Caco-2 (cell line): ENCODE data around the gene CCDC102B. TPM values are rescaled to one million over a fixed set of nuclear protein-coding genes. Genes with fewer than 3 reads are reported as not detected.
"Not testable (repeated sequence)": the region's sequence is repeated elsewhere in the genome, so short reads cannot be mapped to it uniquely, and the experiment has no call there.

Source experiments
- BruUV-seq: library from RNA; stranded (reverse); fragments of 400-500 nt; replicated peaks from 2 replicates; lab custom pipeline; 2021; lab: Mats Ljungman, UMichigan
- CTCF ChIA-PET: fragments of 300-600 bp; sonication (Branson Sonifier 250); formaldehyde crosslinking; loops from one replicate; lab custom pipeline; 2022; ENCODE audit warnings: antibody characterized with exemption; lab: Charles Lee
- POLR2A ChIA-PET: fragments of 300-600 bp; sonication (Branson Sonifier 250); formaldehyde crosslinking; loops from one replicate; lab custom pipeline; 2022; ENCODE audit warnings: antibody characterized with exemption; lab: Charles Lee
- DNase-seq, 2 experiments: peaks; one replicate each; pipeline versions ENCODE4 v3.0.0 to v3.0.0-alpha.2; 2020 to 2022
- H3K27me3 ChIP-seq: replicated peaks from 2 replicates; pipeline ENCODE4 v1.6.0; 2011; ENCODE audit warnings: low read length; ENCODE audit not compliant: control insufficient read depth, insufficient read depth
- H3K36me3 ChIP-seq: 2 replicates; pipeline ENCODE4 v1.5.1; 2011; ENCODE audit warnings: low read length; ENCODE audit not compliant: control insufficient read depth, insufficient read depth
- H3K4me1 ChIP-seq: fragments of 250-450 bp; sonication (Bioruptor Pico); 2 replicates; pipeline ENCODE4 v1.5.1; 2020; ENCODE audit warnings: mild to moderate bottlenecking
- H3K4me3 ChIP-seq: 2 replicates; pipeline ENCODE4 v1.5.1; 2011; ENCODE audit warnings: low read depth, mild to moderate bottlenecking, control low read depth, low read length
- H3K9me3 ChIP-seq: fragments of 250-450 bp; sonication (Bioruptor Pico); 2 replicates; pipeline ENCODE4 v1.5.1; 2020; ENCODE audit warnings: mild to moderate bottlenecking, moderate library complexity
- H3K27ac Mint-ChIP-seq: one replicate; pipeline ENCODE4 v1.8.0; 2022; ENCODE audit warnings: mixed read lengths; ENCODE audit not compliant: unreplicated experiment
- H3K27me3 Mint-ChIP-seq: one replicate; pipeline ENCODE4 v1.8.0; 2022; ENCODE audit warnings: mixed read lengths; ENCODE audit not compliant: insufficient read depth, unreplicated experiment
- H3K36me3 Mint-ChIP-seq: one replicate; pipeline ENCODE4 v1.8.0; 2022; ENCODE audit warnings: mild to moderate bottlenecking, mixed read lengths; ENCODE audit not compliant: insufficient read depth, unreplicated experiment
- H3K4me1 Mint-ChIP-seq: one replicate; pipeline ENCODE4 v1.8.0; 2022; ENCODE audit warnings: low read depth, mixed read lengths; ENCODE audit not compliant: unreplicated experiment
- H3K4me3 Mint-ChIP-seq: one replicate; pipeline ENCODE4 v1.8.0; 2022; ENCODE audit warnings: mild to moderate bottlenecking, moderate library complexity, mixed read lengths; ENCODE audit not compliant: unreplicated experiment
- H3K9me3 Mint-ChIP-seq: one replicate; pipeline ENCODE4 v1.8.0; 2022; ENCODE audit warnings: mixed read lengths; ENCODE audit not compliant: unreplicated experiment
- intact Hi-C: fragments of 100-400 bp; cut with micrococcal nuclease; formaldehyde crosslinking; loops from one replicate; pipeline ENCODE4 v1.10.0; 2022; ENCODE audit not compliant: unreplicated experiment
- total RNA-seq: library from RNA; stranded (reverse); gene quantifications from 2 replicates; pipeline ENCODE4 v1.2.3, GENCODE V29; 2022
- TF ChIP-seq, protein P1 (sequence below), 2 experiments: fragments of 200-600 bp in 1 of 2; IDR thresholded peaks; 1 replicate in 1 of 2; 2 replicates in 1 of 2; pipeline versions ENCODE4 v1.5.1 to v1.8.0; 2011 to 2022; ENCODE audit warnings: antibody characterized with exemption in 1 of 2, control low read depth in 1 of 2, inconsistent platforms in 1 of 2, low read depth in 1 of 2, low read length in 1 of 2, mild to moderate bottlenecking in 1 of 2, moderate library complexity in 1 of 2; ENCODE audit not compliant: insufficient read depth in 1 of 2, severe bottlenecking in 1 of 2, unreplicated experiment in 1 of 2

The CCDC102B gene
- total RNA-seq, 1 experiment from 2014 or later = 1.1 TPM

- H3K4me1 ChIP-seq = no peaks in the 10 kb centered on the region
- TF ChIP-seq, protein P1, sequence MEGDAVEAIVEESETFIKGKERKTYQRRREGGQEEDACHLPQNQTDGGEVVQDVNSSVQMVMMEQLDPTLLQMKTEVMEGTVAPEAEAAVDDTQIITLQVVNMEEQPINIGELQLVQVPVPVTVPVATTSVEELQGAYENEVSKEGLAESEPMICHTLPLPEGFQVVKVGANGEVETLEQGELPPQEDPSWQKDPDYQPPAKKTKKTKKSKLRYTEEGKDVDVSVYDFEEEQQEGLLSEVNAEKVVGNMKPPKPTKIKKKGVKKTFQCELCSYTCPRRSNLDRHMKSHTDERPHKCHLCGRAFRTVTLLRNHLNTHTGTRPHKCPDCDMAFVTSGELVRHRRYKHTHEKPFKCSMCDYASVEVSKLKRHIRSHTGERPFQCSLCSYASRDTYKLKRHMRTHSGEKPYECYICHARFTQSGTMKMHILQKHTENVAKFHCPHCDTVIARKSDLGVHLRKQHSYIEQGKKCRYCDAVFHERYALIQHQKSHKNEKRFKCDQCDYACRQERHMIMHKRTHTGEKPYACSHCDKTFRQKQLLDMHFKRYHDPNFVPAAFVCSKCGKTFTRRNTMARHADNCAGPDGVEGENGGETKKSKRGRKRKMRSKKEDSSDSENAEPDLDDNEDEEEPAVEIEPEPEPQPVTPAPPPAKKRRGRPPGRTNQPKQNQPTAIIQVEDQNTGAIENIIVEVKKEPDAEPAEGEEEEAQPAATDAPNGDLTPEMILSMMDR (IDR thresholded peaks at IDR 0.05; ENCODE audit: insufficient read depth in 1 of 2, low read depth in 1 of 2, low read length in 1 of 2, severe bottlenecking in 1 of 2, unreplicated experiment in 1 of 2) = no peak
- ChIA-PET POLR2A (no interaction called here), CTCF (no interaction called here)
- Mint-ChIP-seq H3K4me3 (no peak overlapping the region), H3K27me3 (no peaks in the 10 kb centered on the region), H3K27ac (no peak overlapping the region), H3K36me3 (no peaks in the 10 kb centered on the region), H3K9me3 (no peaks in the 10 kb centered on the region), H3K4me1 (no peaks in the 10 kb centered on the region)
- H3K27me3 ChIP-seq = no peaks in the 10 kb centered on the region
- DNase-seq = no peak
- H3K36me3 ChIP-seq = no peaks in the 10 kb centered on the region
- no TSS peak for BruUV-seq
- H3K9me3 ChIP-seq = no peaks in the 10 kb centered on the region
- no peak overlapping the region for H3K4me3 ChIP-seq
- intact Hi-C loops = no loop called here
Measured at GRCh38 chr18:68784071-68784470, 13.8 kb upstream of the CCDC102B start.

DNA sequence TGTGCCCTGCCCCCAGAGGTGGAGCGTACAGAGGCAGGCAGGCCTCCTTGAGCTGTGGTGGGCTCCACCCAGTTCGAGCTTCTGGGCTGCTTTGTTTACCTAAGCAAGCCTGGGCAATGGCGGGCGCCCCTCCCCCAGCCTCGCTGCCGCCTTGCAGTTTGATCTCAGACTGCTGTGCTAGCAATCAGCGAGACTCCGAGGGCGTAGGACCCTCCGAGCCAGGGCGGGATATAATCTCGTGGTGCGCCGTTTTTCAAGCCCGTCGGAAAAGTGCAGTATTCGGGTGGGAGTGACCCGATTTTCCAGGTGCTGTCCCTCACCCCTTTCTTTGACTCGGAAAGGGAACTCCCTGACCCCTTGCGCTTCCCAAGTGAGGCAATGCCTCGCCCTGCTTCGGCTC is 7.6 kb upstream of the CCDC102B start:
- intact Hi-C loops, H3K9me3 ChIP-seq, H3K36me3 Mint-ChIP-seq, CTCF ChIA-PET, POLR2A ChIA-PET, DNase-seq, H3K4me1 ChIP-seq, H3K27me3 Mint-ChIP-seq, H3K4me3 ChIP-seq, H3K27ac Mint-ChIP-seq, H3K9me3 Mint-ChIP-seq, H3K36me3 ChIP-seq, BruUV-seq, H3K4me1 Mint-ChIP-seq, H3K27me3 ChIP-seq: not testable (repeated sequence)
- H3K4me3 Mint-ChIP-seq = peak overlapping the region; percentile 58

DNA sequence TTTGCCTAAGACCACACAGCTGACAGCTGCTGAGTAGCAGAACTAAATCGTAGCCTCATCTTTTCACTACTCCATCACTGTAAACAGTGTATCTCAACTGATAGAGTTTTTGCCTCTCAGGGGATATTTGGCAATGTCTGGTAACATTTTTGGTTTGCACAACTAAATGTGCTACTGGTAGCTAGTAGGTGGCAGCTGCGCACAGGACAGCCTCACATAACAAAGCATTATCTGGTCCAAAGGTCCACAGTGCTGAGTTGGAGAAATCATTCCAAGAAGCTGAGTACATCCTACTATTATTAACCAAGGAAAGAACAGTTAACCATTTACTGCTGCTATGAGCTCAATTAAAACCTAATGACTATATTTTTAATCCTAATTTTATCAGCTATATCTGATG is 6.1 kb upstream of the CCDC102B start:
- no peaks in the 10 kb centered on the region for H3K36me3 ChIP-seq
- intact Hi-C loops = no loop called here
- POLR2A ChIA-PET = no interaction called here
- BruUV-seq = no TSS peak
- CTCF ChIA-PET = no interaction called here
- H3K4me1 Mint-ChIP-seq = no peaks in the 10 kb centered on the region
- no peaks in the 10 kb centered on the region for H3K27me3 Mint-ChIP-seq
- H3K27ac Mint-ChIP-seq = no peak overlapping the region
- H3K4me3 Mint-ChIP-seq = no peak overlapping the region
- no peaks in the 10 kb centered on the region for H3K9me3 Mint-ChIP-seq
- TF ChIP-seq, protein P1 (IDR thresholded peaks at IDR 0.05; ENCODE audit: insufficient read depth in 1 of 2, low read depth in 1 of 2, low read length in 1 of 2, severe bottlenecking in 1 of 2, unreplicated experiment in 1 of 2) = no peak
- no peaks in the 10 kb centered on the region for H3K27me3 ChIP-seq
- H3K4me1 ChIP-seq = peaks cover 6% of the 10 kb centered on the region
- no peaks in the 10 kb centered on the region for H3K9me3 ChIP-seq
- DNase-seq = peak in 1 of 2 experiments; percentile 33
- H3K36me3 Mint-ChIP-seq = no peaks in the 10 kb centered on the region
- no peak overlapping the region for H3K4me3 ChIP-seq

DNA sequence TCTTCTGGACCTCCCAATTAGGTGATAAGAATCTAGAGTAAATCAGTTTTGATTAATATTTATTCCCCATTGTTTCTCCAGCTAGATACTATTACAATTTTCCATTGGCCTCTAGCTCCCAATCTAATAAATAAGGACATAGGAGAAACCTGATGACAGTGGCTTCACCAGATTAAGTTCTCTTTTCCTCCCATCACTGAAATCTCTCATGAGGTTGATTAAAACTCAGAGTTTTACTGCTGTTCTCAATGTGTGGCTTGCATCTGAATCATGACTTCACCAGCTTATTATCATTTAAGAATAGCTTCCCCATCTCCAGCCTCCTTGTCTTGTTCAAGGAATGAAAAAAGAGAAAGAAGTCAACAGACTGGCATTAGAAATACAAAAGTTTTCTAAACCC is 3.9 kb upstream of the CCDC102B start:
- intact Hi-C loops = no loop called here
- no peaks in the 10 kb centered on the region for H3K9me3 Mint-ChIP-seq
- no peaks in the 10 kb centered on the region for H3K36me3 Mint-ChIP-seq
- no TSS peak for BruUV-seq
- H3K27me3 Mint-ChIP-seq = no peaks in the 10 kb centered on the region
- DNase-seq = no peak
- H3K4me1 Mint-ChIP-seq = no peaks in the 10 kb centered on the region
- no peaks in the 10 kb centered on the region for H3K27me3 ChIP-seq
- H3K27ac Mint-ChIP-seq = no peak overlapping the region
- no peak overlapping the region for H3K4me3 ChIP-seq
- H3K4me3 Mint-ChIP-seq = no peak overlapping the region
- no peaks in the 10 kb centered on the region for H3K9me3 ChIP-seq
- peaks cover 6% of the 10 kb centered on the region for H3K4me1 ChIP-seq
- POLR2A ChIA-PET = no interaction called here
- CTCF ChIA-PET = no interaction called here
- TF ChIP-seq, protein P1 (IDR thresholded peaks at IDR 0.05; ENCODE audit: insufficient read depth in 1 of 2, low read depth in 1 of 2, low read length in 1 of 2, severe bottlenecking in 1 of 2, unreplicated experiment in 1 of 2) = no peak
- H3K36me3 ChIP-seq = no peaks in the 10 kb centered on the region
